Cardiac fibroblast (primary cell): Measurements from ENCODE around the gene SRL.

Experiments used
- DNase-seq, 2 donors: peaks; one replicate each; pipeline versions ENCODE4 v3.0.0 to v3.0.0-alpha.2; 2010; ENCODE audit warnings: low read depth in 2 of 2
- H3K4me3 ChIP-seq, 2 donors: replicated peaks in 1 of 2; 1 replicate in 1 of 2; 2 replicates in 1 of 2; pipeline ENCODE4 v1.5.1; 2011; ENCODE audit warnings: low read depth in 2 of 2, low read length in 2 of 2, mild to moderate bottlenecking in 2 of 2, moderate library complexity in 1 of 2
- CTCF ChIP-seq: IDR thresholded peaks from one replicate; pipeline ENCODE4 v1.5.1; 2011; ENCODE audit warnings: low read depth, mild to moderate bottlenecking, low read length, inconsistent platforms

SRL gene

GRCh38 chr16:4270595-4270994, 28.7 kb upstream of the SRL start:
- TF ChIP-seq CTCF, result no peak
- H3K4me3 ChIP-seq, result no peak overlapping the region
- DNase-seq, result no peak

GRCh38 chr16:4270091-4270490, 28.2 kb upstream of the SRL start:
- DNase-seq, result no peak
- no peak for TF ChIP-seq CTCF
- H3K4me3 ChIP-seq, result no peak overlapping the region

GRCh38 chr16:4266372-4266771, 24.5 kb upstream of the SRL start:
- peak; percentile 20 to 33 for DNase-seq
- no peak overlapping the region for H3K4me3 ChIP-seq
- TF ChIP-seq CTCF, result no peak

GRCh38 chr16:4265676-4266075, 23.8 kb upstream of the SRL start:
- DNase-seq, result no peak
- no peak for TF ChIP-seq CTCF

GRCh38 chr16:4264546-4264945, 22.7 kb upstream of the SRL start:
- no peak for TF ChIP-seq CTCF
- H3K4me3 ChIP-seq, result no peak overlapping the region
- DNase-seq, result peak in 1 of 2 donors; percentile 29

More at GRCh38 chr16:4265676-4266075, 23.8 kb upstream of the SRL start:
- H3K4me3 ChIP-seq, result no peak overlapping the region

GRCh38 chr16:4263504-4264436, 21.9 kb upstream of the SRL start:
- TF ChIP-seq CTCF, result no peak
- DNase-seq, result peak; percentile 81 to 96
- H3K4me3 ChIP-seq, result no peak overlapping the region
